Measurements from ENCODE around the gene SLC6A1. TPM values are rescaled to one million over a fixed set of nuclear protein-coding genes. Genes with fewer than 3 reads are reported as not detected.

SLC6A1 gene
- polyA plus RNA-seq, 2 of the 4 experiments (the other 2 are of a cell fraction): not detected

- TF ChIP-seq JUNB (IDR thresholded peaks at IDR 0.05) (no peak), KDM1A (IDR thresholded peaks at IDR 0.05; ENCODE audit: low read depth) (no peak), HOXB5 (CRISPR knock-in tag; IDR thresholded peaks at IDR 0.05) (no peak), EHMT2 (IDR thresholded peaks at IDR 0.05; ENCODE audit: low read depth) (no peak), BHLHE40 (IDR thresholded peaks at IDR 0.05; ENCODE audit: low read depth, low read length) (no peak), MYC (IDR thresholded peaks at IDR 0.05; ENCODE audit: borderline replicate concordance, low read length) (no peak), REST (IDR thresholded peaks at IDR 0.05) (no peak), CHD4 (IDR thresholded peaks at IDR 0.05; ENCODE audit: borderline replicate concordance) (no peak), ZFP36 (IDR thresholded peaks at IDR 0.05; ENCODE audit: borderline replicate concordance, partially characterized antibody) (no peak), TFCP2L1 (CRISPR knock-in tag; IDR thresholded peaks at IDR 0.05) (no peak), RARB (CRISPR knock-in tag; IDR thresholded peaks at IDR 0.05) (no peak), HOXB13 (CRISPR knock-in tag; IDR thresholded peaks at IDR 0.05; ENCODE audit: low read depth) (no peak), BCL3 (IDR thresholded peaks at IDR 0.05) (no peak), NPAS2 (CRISPR knock-in tag; IDR thresholded peaks at IDR 0.05; ENCODE audit: borderline replicate concordance) (no peak), HES2 (IDR thresholded peaks at IDR 0.05) (no peak), MAX (IDR thresholded peaks at IDR 0.05) (no peak), RCOR1 (IDR thresholded peaks at IDR 0.05; ENCODE audit: low read depth, low read length) (no peak), TP53 (CRISPR knock-in tag; IDR thresholded peaks at IDR 0.05) (no peak), HDAC2 (IDR thresholded peaks at IDR 0.05) (no peak), NFE2L2 (conservative IDR thresholded peaks at IDR 0.05; ENCODE audit: low read length) (no peak)
- CTCF ChIA-PET: interaction anchor here (0.9 to 2.3 kb wide), 3 partner anchors 13 to 64 kb away, joined by 3 to 8 read pairs (median 4); no protein-coding TSS in a partner anchor
- H3K4me1 ChIP-seq: peaks cover 14% of the 10 kb centered on the region
- H3K27ac ChIP-seq: no peak overlapping the region
- FAIRE-seq: no peak
- POLR2A ChIA-PET: no interaction called here
- no peak overlapping the region for H3K4me3 ChIP-seq
- no peak for ATAC-seq
- H3K4me2 ChIP-seq: no peak overlapping the region
- H3K9me3 ChIP-seq: no peaks in the 10 kb centered on the region
- WGBS (ENCODE audit: missing lambda C conversion rate): 28% methylated on average over 5 of the region's 5 CpGs
- no peak for DNase-seq (ENCODE audit: low read depth in 1 of 2, low spot score in 1 of 2)
Measured at GRCh38 chr3:10996345-10997013, 3.9 kb downstream of the SLC6A1 start.

- Histone ChIP-seq H3K27ac (no peak overlapping the region), H3K4me3 (no peak overlapping the region), H3K9me3 (no peaks in the 10 kb centered on the region), H3K4me1 (peaks cover 18% of the 10 kb centered on the region), H3K4me2 (no peak overlapping the region)
- WGBS (ENCODE audit: missing lambda C conversion rate): 19% methylated on average over 5 of the region's 5 CpGs
- CTCF ChIA-PET: interaction anchor here (0.9 to 2.3 kb wide), 4 partner anchors 9 to 63 kb away, joined by 3 to 8 read pairs (median 4); no protein-coding TSS in a partner anchor
- DNase-seq (ENCODE audit: low read depth in 1 of 2, low spot score in 1 of 2) (no peak), FAIRE-seq (no peak), ATAC-seq (no peak)
- TF ChIP-seq RARB (CRISPR knock-in tag; IDR thresholded peaks at IDR 0.05) (no peak), SREBF2 (IDR thresholded peaks at IDR 0.05) (no peak), RAD21 (conservative IDR thresholded peaks at IDR 0.05 in 1 of 2, IDR thresholded peaks at IDR 0.05 in 1 of 2) (no peak), USF2 (IDR thresholded peaks at IDR 0.05) (no peak), E2F6 (IDR thresholded peaks at IDR 0.05; ENCODE audit: borderline replicate concordance, low read depth) (no peak), BHLHE40 (IDR thresholded peaks at IDR 0.05; ENCODE audit: low read depth, low read length) (no peak), MAX (IDR thresholded peaks at IDR 0.05) (no peak), FOSB (CRISPR knock-in tag; IDR thresholded peaks at IDR 0.05) (no peak), ZFP36 (IDR thresholded peaks at IDR 0.05; ENCODE audit: borderline replicate concordance, partially characterized antibody) (no peak), ESRRA (IDR thresholded peaks at IDR 0.05; ENCODE audit: borderline replicate concordance, low read length) (no peak), HDAC2 (IDR thresholded peaks at IDR 0.05) (no peak), MAZ (IDR thresholded peaks at IDR 0.05; ENCODE audit: borderline replicate concordance, low read depth, low read length) (no peak), TP53 (CRISPR knock-in tag; IDR thresholded peaks at IDR 0.05) (no peak), CBX8 (IDR thresholded peaks at IDR 0.05) (no peak)
- POLR2A ChIA-PET: no interaction called here
Measured at GRCh38 chr3:10997196-10997595, 4.6 kb downstream of the SLC6A1 start.

Data from A549 (cell line).